Right lobe of liver (tissue), 4 donors: Measurements from ENCODE around the gene PLXNB3.

Source experiments
- CTCF ChIP-seq, 4 donors: fragments of 200-600 bp in 3 of 4; fragments of 450-650 bp in 1 of 4; IDR thresholded peaks; one replicate each; pipeline versions ENCODE4 v1.5.1 to v1.8.0; 2016 to 2022; ENCODE audit warnings: antibody characterized with exemption in 4 of 4, mild to moderate bottlenecking in 2 of 4
- POLR2A ChIP-seq: fragments of 450-650 bp; IDR thresholded peaks from one replicate; pipeline ENCODE4 v1.6.1; 2017; ENCODE audit warnings: antibody characterized with exemption, mild to moderate bottlenecking
- donor health status: DM: no; HTN: no; CAD: no.
- donor health status: DM: no; HTN: no; CAD: no.
- donor health status: DM: no; HTN: yes; CAD: no.

GRCh38 chrX:153791104-153791852 lies 27.2 kb downstream of the PLXNB3 start:
- no peak for TF ChIP-seq CTCF (IDR thresholded peaks at IDR 0.05)
- TF ChIP-seq POLR2A: no peak
